Fibroblast of skin of right quadriceps (primary cell): ENCODE measurements around the gene KIAA1328.

Experiments
- DNase-seq: peaks from one replicate; pipeline ENCODE4 v3.0.0-alpha.2; 2013

Gene KIAA1328

GRCh38 chr18:37260367-37261093 lies 431.6 kb downstream of the KIAA1328 start:
- no peak for DNase-seq

GRCh38 chr18:37261246-37261840 lies 432.4 kb downstream of the KIAA1328 start:
- no peak for DNase-seq

GRCh38 chr18:37261988-37262387 lies 433.1 kb downstream of the KIAA1328 start:
- no peak for DNase-seq

- no peak for DNase-seq
Observed at GRCh38 chr18:37264956-37265355, 436.0 kb downstream of the KIAA1328 start.

GRCh38 chr18:37265382-37265781 lies 436.5 kb downstream of the KIAA1328 start:
- DNase-seq = no peak

DNA sequence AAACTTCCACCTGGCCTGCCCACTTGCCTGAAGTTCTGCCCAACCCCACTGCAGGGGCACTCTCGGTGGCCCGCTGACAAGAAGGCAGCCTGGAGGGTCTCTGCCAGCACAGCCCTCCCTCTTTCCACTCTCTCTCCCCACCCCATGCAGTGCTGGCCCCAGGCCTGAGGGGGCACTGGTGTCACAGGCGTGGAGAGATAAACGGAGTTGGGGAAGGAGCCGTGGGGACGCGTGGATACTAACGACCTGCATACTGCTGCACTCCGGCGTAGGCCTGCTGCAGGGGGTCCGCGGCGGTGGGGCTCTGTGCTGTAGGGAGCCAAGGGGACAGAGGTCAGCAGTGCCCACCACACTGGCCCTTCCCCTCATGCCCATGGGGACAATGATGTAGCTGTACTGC lies 437.4 kb downstream of the KIAA1328 start:
- DNase-seq = no peak

- DNase-seq = peak; percentile 43
Observed at GRCh38 chr18:37270038-37270665, 441.2 kb downstream of the KIAA1328 start.

- DNase-seq = no peak
Observed at GRCh38 chr18:37270666-37271052, 441.7 kb downstream of the KIAA1328 start.

- DNase-seq = no peak
Observed at GRCh38 chr18:37272226-37272625, 443.3 kb downstream of the KIAA1328 start.

GRCh38 chr18:37272841-37273240 lies 443.9 kb downstream of the KIAA1328 start:
- no peak for DNase-seq

DNA sequence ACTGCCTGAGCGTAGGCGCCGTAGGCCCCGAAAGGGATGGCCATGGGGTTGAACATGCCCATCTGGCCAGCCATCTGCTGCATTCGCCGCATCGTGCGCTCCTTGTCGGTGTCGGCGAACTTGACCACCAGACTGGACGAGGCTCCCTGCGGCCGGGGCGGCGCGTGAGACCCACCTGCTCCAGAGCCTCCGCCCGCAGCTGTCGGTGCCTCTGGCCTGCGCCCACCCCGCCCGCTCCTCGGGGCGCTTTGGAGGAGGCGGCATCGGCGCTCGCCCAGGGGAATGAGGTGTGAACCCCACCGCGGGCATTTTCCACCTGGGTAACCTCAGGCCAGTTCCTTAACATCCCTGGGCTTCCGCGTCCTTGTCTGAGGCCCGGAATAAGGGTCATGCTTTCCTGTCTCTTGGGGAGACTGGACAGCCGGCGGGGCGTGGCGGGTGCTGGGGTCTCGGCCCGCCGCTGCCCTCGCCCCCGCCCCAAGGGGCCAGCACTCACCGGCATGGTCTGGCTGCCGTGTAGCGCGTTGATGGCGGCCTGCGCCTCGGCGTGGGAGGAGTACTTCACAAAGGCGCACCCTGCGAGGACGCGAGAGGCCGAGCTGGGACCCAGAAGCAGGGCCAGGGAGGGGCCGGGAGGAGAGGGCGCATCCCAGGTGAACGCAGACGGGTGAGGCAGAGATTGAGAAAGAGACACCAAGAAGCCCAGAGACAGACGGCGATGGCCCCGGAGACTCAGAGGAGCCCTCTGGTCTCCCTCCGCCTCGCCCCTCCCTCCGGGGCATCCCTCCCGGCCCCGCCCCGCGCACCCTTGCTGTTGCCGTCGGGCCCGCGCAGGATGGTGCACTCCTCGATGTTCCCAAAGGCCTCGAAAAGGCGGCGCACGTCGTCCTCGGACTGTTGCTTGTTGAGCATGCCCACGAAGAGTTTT lies 445.6 kb downstream of the KIAA1328 start:
- no peak for DNase-seq

GRCh38 chr18:37275237-37275741 lies 446.4 kb downstream of the KIAA1328 start:
- no peak for DNase-seq

DNA sequence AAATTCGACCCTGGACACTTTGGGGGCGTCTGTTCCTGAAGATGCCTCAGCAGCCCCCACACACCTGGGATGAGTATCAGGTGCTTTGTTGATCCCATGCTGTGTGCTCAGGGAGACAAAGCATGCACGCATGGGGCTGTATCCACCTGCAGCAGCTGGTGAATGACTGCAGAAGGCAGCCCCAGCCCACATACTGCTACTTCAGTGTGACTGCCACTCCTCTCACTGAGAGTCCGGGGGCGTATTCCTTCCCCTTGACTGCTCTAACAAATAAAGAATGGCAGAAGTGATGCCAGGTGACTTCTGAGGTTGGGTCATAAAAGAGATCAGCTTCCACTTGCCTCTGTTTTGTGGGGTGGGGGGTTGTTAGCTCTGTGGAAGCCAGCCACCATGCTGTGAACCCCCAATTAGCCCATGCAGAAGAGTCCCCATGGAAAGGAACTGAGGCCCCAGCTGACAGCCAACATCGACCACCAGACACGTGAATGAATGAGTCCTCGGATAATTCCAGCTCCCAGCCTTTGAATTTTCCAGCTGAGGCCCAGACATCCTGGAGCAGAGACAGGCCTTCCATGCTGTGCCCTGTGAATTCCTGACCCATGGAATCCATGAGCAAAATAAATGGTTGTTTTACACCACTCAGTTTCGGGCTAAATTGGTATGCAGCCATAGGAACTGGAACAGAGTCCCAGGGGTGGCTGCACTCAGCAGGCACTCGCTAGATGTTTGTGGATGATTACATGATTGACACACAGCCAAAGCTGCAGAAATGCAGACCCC lies 447.4 kb downstream of the KIAA1328 start:
- no peak for DNase-seq

GRCh38 chr18:37277804-37278203 lies 448.9 kb downstream of the KIAA1328 start:
- DNase-seq = no peak
